ENCODE results near the gene MINPP1. TPM values are rescaled to one million over a fixed set of nuclear protein-coding genes. Genes with fewer than 3 reads are reported as not detected.
A peak's percentile ranks its signal among the peaks of the same experiment; 100 is the strongest.

MINPP1 gene
- polyA plus RNA-seq, 3 donors from 2014 or later, result 8.2 to 16.1 (median 12.2) TPM

DNA sequence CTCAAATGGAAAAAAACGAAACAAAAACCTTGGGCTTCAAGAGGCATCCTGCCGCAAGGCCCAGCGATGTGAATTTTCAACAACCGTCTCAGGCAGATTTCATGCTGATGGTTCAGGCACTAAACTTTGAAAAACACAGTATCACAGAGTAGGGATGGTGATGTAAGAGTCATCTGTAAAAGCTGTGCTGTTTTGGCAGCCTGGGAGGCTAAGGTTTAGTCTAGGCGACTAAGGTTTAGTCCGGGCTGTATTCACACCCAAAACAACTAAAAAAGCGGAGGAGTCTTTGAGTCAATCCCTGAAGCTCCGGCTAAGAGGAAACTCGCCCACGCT, 420 bp upstream of the MINPP1 start:
- no peak for DNase-seq
- Mint-ChIP-seq H3K27me3 (ENCODE audit: low read depth in 3 of 3) (peaks cover 0 to 8% (median 0%) of the 10 kb centered on the region in 3 donors), H3K4me3 (peak overlapping the region; percentile 81 to 93 (median 87)), H3K4me1 (peaks cover 19 to 46% of the 10 kb centered on the region in 2 donors), H3K9me3 (no peaks in the 10 kb centered on the region), H3K36me3 (peaks cover 0 to 7% (median 4%) of the 10 kb centered on the region in 3 donors), H3K27ac (peak overlapping the region; percentile 14 to 83 (median 70))

DNA sequence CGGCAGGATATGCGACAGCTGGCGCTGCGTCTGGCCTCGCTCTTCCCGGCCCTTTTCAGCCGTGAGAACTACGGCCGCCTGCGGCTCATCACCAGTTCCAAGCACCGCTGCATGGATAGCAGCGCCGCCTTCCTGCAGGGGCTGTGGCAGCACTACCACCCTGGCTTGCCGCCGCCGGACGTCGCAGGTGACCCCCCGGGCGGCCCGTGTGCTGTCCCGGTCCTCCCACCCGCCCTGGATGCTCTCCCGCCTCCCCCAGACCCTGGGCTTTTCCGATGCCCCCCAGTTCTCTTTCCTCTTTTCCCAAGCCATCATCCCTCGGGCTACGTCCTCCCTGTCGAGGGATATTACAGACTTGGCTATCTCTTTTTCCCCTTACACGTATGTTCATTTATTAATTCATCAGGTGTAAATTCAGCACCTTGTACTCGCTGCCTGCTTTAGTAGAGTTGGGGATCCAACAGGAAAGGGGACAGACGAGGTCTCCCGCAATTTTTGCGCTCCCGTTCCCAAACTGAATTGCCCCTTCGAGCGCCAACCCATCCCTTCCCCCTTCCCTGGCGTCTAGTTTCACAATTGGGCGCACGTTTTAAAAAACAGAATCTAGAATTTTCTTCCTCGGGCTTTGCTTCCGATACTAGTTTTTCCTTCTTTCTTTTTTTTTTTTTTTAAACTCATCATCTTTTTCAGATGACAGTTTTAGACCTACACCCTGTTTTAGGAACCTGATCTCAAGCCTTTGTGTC, 846 bp downstream of the MINPP1 start:
- H3K27ac Mint-ChIP-seq, result peak overlapping the region; percentile 11 to 87 (median 62)
- peaks cover 0 to 8% (median 0%) of the 10 kb centered on the region in 3 donors for H3K27me3 Mint-ChIP-seq (ENCODE audit: low read depth in 3 of 3)
- H3K9me3 Mint-ChIP-seq, result no peaks in the 10 kb centered on the region
- peaks cover 20 to 46% of the 10 kb centered on the region in 2 donors for H3K4me1 Mint-ChIP-seq
- peak; percentile 29 to 41 (median 30) for DNase-seq
- H3K4me3 Mint-ChIP-seq, result peak overlapping the region; percentile 81 to 93 (median 87)
- H3K36me3 Mint-ChIP-seq, result peaks cover 3 to 11% (median 4%) of the 10 kb centered on the region in 3 donors

DNA sequence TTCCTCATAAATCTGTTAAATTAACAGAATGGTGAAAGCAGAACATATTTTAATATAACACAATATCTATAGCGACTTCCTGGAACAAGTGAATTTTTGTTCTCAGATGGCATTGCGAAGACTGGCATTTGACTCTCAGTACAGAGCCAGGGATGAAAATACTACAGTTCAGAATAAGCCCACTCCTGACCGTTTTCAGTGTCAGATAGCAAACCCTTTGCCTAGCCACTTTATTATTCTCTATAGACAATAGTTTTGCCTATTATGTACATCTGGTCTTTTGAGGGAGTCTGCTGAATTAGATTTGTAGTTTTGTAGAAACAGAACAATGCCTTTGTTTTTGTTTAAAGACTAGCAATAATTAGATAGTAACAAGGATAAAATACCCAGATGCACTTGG, 2.3 kb downstream of the MINPP1 start:
- no peak overlapping the region for H3K4me3 Mint-ChIP-seq
- H3K36me3 Mint-ChIP-seq, result peaks cover 7 to 16% (median 11%) of the 10 kb centered on the region in 3 donors
- H3K27ac Mint-ChIP-seq, result no peak overlapping the region
- no peak for DNase-seq
- peaks cover 0 to 8% (median 0%) of the 10 kb centered on the region in 3 donors for H3K27me3 Mint-ChIP-seq (ENCODE audit: low read depth in 3 of 3)
- H3K9me3 Mint-ChIP-seq, result no peaks in the 10 kb centered on the region
- peaks cover 20 to 46% of the 10 kb centered on the region in 2 donors for H3K4me1 Mint-ChIP-seq

- peaks cover 10 to 20% (median 19%) of the 10 kb centered on the region in 3 donors for H3K36me3 Mint-ChIP-seq
- H3K9me3 Mint-ChIP-seq, result no peaks in the 10 kb centered on the region
- no peak for DNase-seq
- peaks cover 20 to 46% of the 10 kb centered on the region in 2 donors for H3K4me1 Mint-ChIP-seq
- H3K4me3 Mint-ChIP-seq, result no peak overlapping the region
- no peak overlapping the region for H3K27ac Mint-ChIP-seq
- H3K27me3 Mint-ChIP-seq (ENCODE audit: low read depth in 3 of 3), result peaks cover 0 to 7% (median 0%) of the 10 kb centered on the region in 3 donors
Observed at GRCh38 chr10:87507879-87508483, 3.3 kb downstream of the MINPP1 start.

GRCh38 chr10:87508837-87509236, 4.1 kb downstream of the MINPP1 start:
- DNase-seq, result no peak
- no peak overlapping the region for H3K27ac Mint-ChIP-seq
- peaks cover 20 to 45% of the 10 kb centered on the region in 2 donors for H3K4me1 Mint-ChIP-seq
- H3K36me3 Mint-ChIP-seq, result peaks cover 12 to 25% (median 23%) of the 10 kb centered on the region in 3 donors
- peaks cover 0 to 7% (median 0%) of the 10 kb centered on the region in 3 donors for H3K27me3 Mint-ChIP-seq (ENCODE audit: low read depth in 3 of 3)
- no peak overlapping the region for H3K4me3 Mint-ChIP-seq
- no peaks in the 10 kb centered on the region for H3K9me3 Mint-ChIP-seq

DNA sequence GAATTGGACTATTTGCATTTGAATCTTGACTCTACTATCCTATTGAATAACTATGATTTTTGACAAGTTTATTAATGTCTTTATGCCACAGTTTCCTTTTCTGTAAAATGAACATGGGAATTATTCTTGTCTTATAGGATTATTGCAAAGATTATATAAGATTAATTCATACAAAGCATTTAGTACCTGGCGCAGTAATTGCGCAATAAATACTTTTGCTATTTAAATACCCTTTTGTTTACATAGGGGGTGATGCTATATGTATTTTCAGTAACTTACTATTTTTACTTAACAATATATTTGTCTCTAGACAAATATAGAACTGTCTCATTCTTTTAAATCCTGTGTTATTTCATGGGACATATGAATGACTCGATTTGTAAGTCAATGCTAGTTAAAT, 5.3 kb downstream of the MINPP1 start:
- Mint-ChIP-seq H3K4me3 (no peak overlapping the region), H3K27me3 (ENCODE audit: low read depth in 3 of 3) (peaks cover 0 to 6% (median 0%) of the 10 kb centered on the region in 3 donors), H3K4me1 (peaks cover 16 to 38% of the 10 kb centered on the region in 2 donors), H3K9me3 (no peaks in the 10 kb centered on the region), H3K27ac (no peak overlapping the region), H3K36me3 (peaks cover 18 to 31% (median 30%) of the 10 kb centered on the region in 3 donors)
- no peak for DNase-seq

DNA sequence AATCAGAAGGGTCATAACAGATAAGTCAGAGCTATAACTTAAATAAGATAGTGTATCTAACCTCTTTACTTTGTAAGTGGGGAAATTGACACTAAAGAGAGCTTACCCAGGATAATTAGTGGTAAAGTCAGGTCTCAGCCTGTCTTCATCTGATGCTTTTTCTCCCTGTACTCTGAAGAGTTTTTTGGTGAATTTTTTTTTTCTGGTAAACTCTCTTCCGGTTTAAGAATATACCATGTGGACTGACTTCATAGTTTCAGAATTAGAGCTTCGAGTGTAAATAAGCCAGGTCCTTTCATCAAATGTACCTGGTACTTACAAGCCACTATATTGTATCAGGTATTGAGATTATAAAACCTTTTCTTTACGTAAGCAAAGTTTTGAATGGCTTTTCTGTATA, 6.8 kb downstream of the MINPP1 start:
- Mint-ChIP-seq H3K36me3 (peaks cover 18 to 35% (median 30%) of the 10 kb centered on the region in 3 donors), H3K4me1 (peaks cover 3 to 25% of the 10 kb centered on the region in 2 donors), H3K27ac (no peak overlapping the region), H3K27me3 (ENCODE audit: low read depth in 3 of 3) (peaks cover 0 to 1% (median 0%) of the 10 kb centered on the region in 3 donors), H3K4me3 (no peak overlapping the region), H3K9me3 (no peaks in the 10 kb centered on the region)
- no peak for DNase-seq

DNA sequence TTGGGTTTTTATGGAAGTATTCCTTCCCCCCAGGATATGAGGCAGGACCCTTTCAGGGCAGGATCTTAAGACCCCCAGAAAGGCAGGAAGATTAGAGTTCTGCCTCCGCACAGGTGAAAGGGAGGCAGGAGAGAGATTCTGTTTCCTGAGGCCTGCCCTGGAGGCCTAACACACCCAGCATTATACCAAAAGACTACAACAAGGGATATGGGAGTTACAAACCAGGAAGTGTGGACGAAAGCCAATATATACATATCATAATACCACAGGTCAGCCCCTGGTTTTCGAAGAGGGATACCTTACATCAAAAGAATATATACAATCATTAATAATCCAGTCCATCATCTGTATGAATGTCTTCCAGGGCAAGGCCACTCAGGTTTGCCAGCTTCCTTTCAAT, 14.2 kb downstream of the MINPP1 start:
- Mint-ChIP-seq H3K9me3 (no peaks in the 10 kb centered on the region), H3K27me3 (ENCODE audit: low read depth in 3 of 3) (no peaks in the 10 kb centered on the region), H3K4me1 (no peaks in the 10 kb centered on the region), H3K36me3 (peaks cover 26 to 41% (median 30%) of the 10 kb centered on the region in 3 donors), H3K27ac (no peak overlapping the region), H3K4me3 (no peak overlapping the region)
- no peak for DNase-seq

- H3K36me3 Mint-ChIP-seq, result peaks cover 24 to 40% (median 28%) of the 10 kb centered on the region in 3 donors
- no peaks in the 10 kb centered on the region for H3K9me3 Mint-ChIP-seq
Observed at GRCh38 chr10:87519582-87519981, 14.9 kb downstream of the MINPP1 start.

DNA sequence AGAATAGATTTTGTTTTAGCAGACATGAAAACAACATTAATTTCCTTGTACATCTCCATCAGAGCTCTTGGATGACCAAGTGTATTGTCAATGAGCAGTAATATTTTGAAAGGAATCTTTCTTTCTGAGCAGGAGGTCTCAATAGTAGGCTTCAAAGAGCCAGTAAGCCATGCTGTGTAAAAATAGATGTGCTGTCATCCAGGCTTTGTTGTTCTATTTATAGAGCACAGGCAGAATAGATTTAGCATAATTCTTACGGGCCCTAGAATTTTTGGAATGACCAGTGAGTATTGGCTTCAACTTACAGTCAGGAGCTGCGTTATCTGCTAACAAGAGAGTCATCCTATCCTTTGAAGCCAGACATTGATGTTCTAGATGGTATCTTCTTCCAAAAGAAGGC, 19.0 kb downstream of the MINPP1 start:
- H3K4me1 Mint-ChIP-seq, result peaks cover 5 to 15% of the 10 kb centered on the region in 2 donors
- H3K27ac Mint-ChIP-seq, result no peak overlapping the region
- no peak for DNase-seq
- no peaks in the 10 kb centered on the region for H3K27me3 Mint-ChIP-seq (ENCODE audit: low read depth in 3 of 3)
- H3K9me3 Mint-ChIP-seq, result peaks cover 0 to 5% (median 0%) of the 10 kb centered on the region in 6 donors
- H3K36me3 Mint-ChIP-seq, result peaks cover 36 to 56% (median 47%) of the 10 kb centered on the region in 3 donors
- H3K4me3 Mint-ChIP-seq, result no peak overlapping the region

More at GRCh38 chr10:87519582-87519981, 14.9 kb downstream of the MINPP1 start:
- H3K4me1 Mint-ChIP-seq, result no peaks in the 10 kb centered on the region
- H3K27ac Mint-ChIP-seq, result no peak overlapping the region
- H3K4me3 Mint-ChIP-seq, result no peak overlapping the region
- DNase-seq, result no peak
- H3K27me3 Mint-ChIP-seq (ENCODE audit: low read depth in 3 of 3), result no peaks in the 10 kb centered on the region

- no peak overlapping the region for H3K27ac Mint-ChIP-seq
- no peaks in the 10 kb centered on the region for H3K27me3 Mint-ChIP-seq (ENCODE audit: low read depth in 3 of 3)
- peaks cover 40 to 52% (median 46%) of the 10 kb centered on the region in 3 donors for H3K36me3 Mint-ChIP-seq
- H3K4me3 Mint-ChIP-seq, result no peak overlapping the region
- H3K4me1 Mint-ChIP-seq, result peaks cover 5 to 15% of the 10 kb centered on the region in 2 donors
- H3K9me3 Mint-ChIP-seq, result peaks cover 0 to 5% (median 0%) of the 10 kb centered on the region in 6 donors
- no peak for DNase-seq
Observed at GRCh38 chr10:87524296-87524695, 19.6 kb downstream of the MINPP1 start.

DNA sequence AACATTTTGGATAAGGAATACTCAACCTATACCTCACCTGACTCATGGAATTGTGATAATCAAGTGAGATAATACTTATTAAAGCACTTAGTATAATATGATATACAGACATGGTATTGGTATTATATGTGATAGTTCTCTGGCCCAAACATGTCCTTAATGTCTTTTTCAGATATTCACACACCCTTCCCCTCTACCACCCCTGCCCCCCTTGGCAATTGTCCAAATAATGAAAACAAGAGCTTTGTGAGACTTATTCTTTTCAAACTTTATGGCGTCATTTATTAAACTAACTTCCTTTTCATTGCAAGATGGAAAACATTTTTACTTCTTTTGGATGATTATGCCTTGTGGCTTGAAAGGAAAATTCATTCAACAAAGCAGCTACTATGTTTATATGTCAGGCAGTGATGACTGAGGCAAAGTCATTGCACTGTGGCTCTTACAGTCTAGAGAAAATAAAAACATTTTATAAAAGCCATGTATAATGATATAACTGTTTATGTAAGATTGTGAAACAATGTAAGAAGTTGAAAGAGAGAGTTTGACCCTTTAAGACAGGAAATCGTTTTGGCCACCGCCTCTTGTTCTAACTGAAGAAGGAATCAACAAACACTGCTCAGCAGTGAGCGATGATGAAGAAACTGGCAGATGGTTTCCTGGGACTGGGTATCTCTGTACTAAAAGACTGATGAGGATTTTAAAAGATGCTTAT, 27.4 kb downstream of the MINPP1 start:
- Mint-ChIP-seq H3K9me3 (peaks cover 0 to under 1% (median 0%) of the 10 kb centered on the region in 6 donors), H3K36me3 (peaks cover 18 to 23% (median 21%) of the 10 kb centered on the region in 3 donors), H3K4me3 (no peak overlapping the region), H3K4me1 (peaks cover 3 to 15% of the 10 kb centered on the region in 2 donors), H3K27me3 (ENCODE audit: low read depth in 3 of 3) (no peaks in the 10 kb centered on the region), H3K27ac (no peak overlapping the region)
- no peak for DNase-seq

DNA sequence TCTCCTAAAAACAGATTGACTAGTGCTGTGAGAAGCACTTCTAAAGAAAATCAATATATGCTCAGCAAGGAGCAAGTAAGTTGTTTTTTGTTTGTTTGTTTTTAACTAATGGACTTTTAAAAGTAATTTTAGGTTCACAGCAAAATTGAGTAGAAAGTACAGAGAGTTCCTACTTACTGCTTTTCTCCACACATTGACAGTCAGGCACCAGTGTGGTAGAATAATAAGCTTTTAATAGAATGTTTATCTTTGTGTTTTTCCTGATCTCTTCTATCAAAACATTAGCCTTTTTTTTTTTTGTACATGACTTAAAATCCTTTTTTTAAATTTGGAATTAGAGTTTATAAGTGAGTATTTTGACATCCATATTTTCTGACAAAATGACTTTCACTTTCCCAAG, 28.0 kb downstream of the MINPP1 start:
- Mint-ChIP-seq H3K36me3 (peaks cover 14 to 16% (median 15%) of the 10 kb centered on the region in 3 donors), H3K27me3 (ENCODE audit: low read depth in 3 of 3) (no peaks in the 10 kb centered on the region), H3K9me3 (no peaks in the 10 kb centered on the region), H3K4me3 (no peak overlapping the region), H3K4me1 (peaks cover 3 to 12% of the 10 kb centered on the region in 2 donors), H3K27ac (no peak overlapping the region)
- no peak for DNase-seq

Data from immature natural killer cell (primary cell).